ENCODE measurements around the gene GPX7.

DNA sequence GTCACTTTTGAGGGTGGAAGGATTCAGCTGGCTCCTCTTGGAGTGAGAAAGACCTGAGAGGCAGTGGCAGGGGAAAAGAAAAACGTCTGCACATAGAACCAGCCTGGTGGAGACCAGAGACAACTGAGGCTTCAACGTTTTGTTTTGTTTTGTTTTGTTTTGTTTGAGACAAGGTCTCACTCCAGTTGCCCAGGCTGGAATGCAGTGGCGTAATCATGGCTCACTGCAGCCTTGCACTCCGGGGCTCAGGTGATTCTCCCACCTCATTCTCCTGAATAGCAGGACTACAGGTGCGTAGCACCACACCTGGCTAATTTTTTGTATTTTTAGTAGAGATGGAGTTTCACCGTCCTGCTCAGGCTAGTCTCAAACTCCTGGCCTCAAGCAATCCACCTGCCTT is 43.1 kb downstream of the GPX7 start:
- no peak for TF ChIP-seq POLR2A (IDR thresholded peaks at IDR 0.05)
- TF ChIP-seq, protein P1, sequence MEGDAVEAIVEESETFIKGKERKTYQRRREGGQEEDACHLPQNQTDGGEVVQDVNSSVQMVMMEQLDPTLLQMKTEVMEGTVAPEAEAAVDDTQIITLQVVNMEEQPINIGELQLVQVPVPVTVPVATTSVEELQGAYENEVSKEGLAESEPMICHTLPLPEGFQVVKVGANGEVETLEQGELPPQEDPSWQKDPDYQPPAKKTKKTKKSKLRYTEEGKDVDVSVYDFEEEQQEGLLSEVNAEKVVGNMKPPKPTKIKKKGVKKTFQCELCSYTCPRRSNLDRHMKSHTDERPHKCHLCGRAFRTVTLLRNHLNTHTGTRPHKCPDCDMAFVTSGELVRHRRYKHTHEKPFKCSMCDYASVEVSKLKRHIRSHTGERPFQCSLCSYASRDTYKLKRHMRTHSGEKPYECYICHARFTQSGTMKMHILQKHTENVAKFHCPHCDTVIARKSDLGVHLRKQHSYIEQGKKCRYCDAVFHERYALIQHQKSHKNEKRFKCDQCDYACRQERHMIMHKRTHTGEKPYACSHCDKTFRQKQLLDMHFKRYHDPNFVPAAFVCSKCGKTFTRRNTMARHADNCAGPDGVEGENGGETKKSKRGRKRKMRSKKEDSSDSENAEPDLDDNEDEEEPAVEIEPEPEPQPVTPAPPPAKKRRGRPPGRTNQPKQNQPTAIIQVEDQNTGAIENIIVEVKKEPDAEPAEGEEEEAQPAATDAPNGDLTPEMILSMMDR (IDR thresholded peaks at IDR 0.05 in 4 of 5, conservative IDR thresholded peaks at IDR 0.05 in 1 of 5) = no peak
